Activated CD4-positive, alpha-beta T cell treated with anti-CD3 and anti-CD28 coated beads for 36 hours (primary cell): Measurements from ENCODE around the gene GSTCD. TPM values are rescaled to one million over a fixed set of nuclear protein-coding genes. Genes with fewer than 3 reads are reported as not detected.
"Not testable (repeated sequence)": the region's sequence is repeated elsewhere in the genome, so short reads cannot be mapped to it uniquely, and the experiment has no call there.

Source experiments
- ATAC-seq: fragments of 200-7000 bp; cut with Tn5 transposase; one replicate; pipeline ENCODE4 v1.10.0; 2021; ENCODE audit warnings: mild to moderate bottlenecking, moderate library complexity
- CTCF ChIA-PET: fragments of 350-600 bp; sonication (Branson Sonifier 250); formaldehyde crosslinking; loops from one replicate; lab custom pipeline; 2021; ENCODE audit warnings: antibody characterized with exemption; lab: Charles Lee
- POLR2A ChIA-PET: fragments of 350-600 bp; sonication (Branson Sonifier 250); formaldehyde crosslinking; loops from one replicate; lab custom pipeline; 2021; ENCODE audit warnings: antibody characterized with exemption, inconsistent platforms; lab: Charles Lee
- DNase-seq: peaks from one replicate; pipeline ENCODE4 v3.0.0-alpha.2; 2020
- H3K27ac Mint-ChIP-seq: one replicate; pipeline ENCODE4 v1.8.0; 2021; ENCODE audit warnings: mixed read lengths
- H3K27me3 Mint-ChIP-seq: one replicate; pipeline ENCODE4 v1.8.0; 2021; ENCODE audit warnings: mixed read lengths
- H3K36me3 Mint-ChIP-seq: one replicate; pipeline ENCODE4 v1.8.0; 2021; ENCODE audit warnings: low read depth, mixed read lengths
- H3K4me1 Mint-ChIP-seq: one replicate; pipeline ENCODE4 v1.8.0; 2021; ENCODE audit warnings: mixed read lengths
- H3K4me3 Mint-ChIP-seq: one replicate; pipeline ENCODE4 v1.8.0; 2021; ENCODE audit warnings: mild to moderate bottlenecking, moderate library complexity, mixed read lengths
- H3K9me3 Mint-ChIP-seq: one replicate; pipeline ENCODE4 v1.8.0; 2021; ENCODE audit warnings: low read depth, mixed read lengths
- intact Hi-C, 2 experiments: fragments of 100-400 bp; cut with DNase I in 1 of 2; cut with micrococcal nuclease in 1 of 2; formaldehyde crosslinking; loops; one replicate each; pipeline versions ENCODE4 v1.14.2 to v1.15.1; 2022 to 2024; cut with DNase I, micrococcal nuclease
- total RNA-seq, 2 experiments: library from RNA; stranded (reverse); gene quantifications; one replicate each; pipeline ENCODE4 v1.2.3, GENCODE V29; 2021

The GSTCD gene
- total RNA-seq, 2 experiments from 2014 or later = 16.1 to 16.3 TPM

DNA sequence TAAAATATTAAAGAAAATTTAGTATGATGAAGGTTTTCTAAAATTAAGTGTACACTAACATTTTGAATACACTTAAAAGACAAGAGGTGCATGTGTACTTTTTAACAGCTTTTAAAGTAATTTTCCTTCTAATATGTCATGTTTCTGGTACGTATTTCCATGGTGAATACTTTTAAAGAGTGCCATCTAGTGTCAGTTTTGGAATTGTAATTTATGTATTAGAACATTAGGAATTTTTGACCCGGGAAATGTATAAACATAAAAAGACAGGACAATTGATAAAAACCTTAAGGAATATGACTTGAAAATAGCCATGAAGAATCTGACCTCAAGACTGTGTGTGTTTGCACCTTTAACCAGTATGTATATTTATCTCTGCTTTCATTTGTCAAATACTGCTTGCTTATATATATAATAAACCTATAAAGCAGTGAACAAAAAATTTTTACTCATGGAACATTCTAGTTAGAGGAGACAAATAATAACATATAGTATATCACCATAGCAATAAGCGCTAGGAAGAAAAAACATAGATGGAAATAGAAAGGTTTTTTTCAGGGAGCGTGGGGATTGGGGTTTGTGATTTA is 7.2 kb downstream of the GSTCD start:
- peaks cover 11% of the 10 kb centered on the region for H3K4me1 Mint-ChIP-seq
- ATAC-seq = no peak
- ChIA-PET POLR2A (no interaction called here), CTCF (interaction anchor here (0.8 to 1.7 kb wide), 7 partner anchors 10 to 492 kb away, joined by 3 to 9 read pairs (median 4); no protein-coding TSS in a partner anchor)
- H3K27me3 Mint-ChIP-seq = no peaks in the 10 kb centered on the region
- no peaks in the 10 kb centered on the region for H3K9me3 Mint-ChIP-seq
- intact Hi-C loops = loop anchor here in 1 of 2 experiments (5.0 kb wide), 1 partner anchor 193 kb away; no protein-coding TSS in a partner anchor
- DNase-seq = no peak
- no peak overlapping the region for H3K27ac Mint-ChIP-seq
- peaks cover 11% of the 10 kb centered on the region for H3K36me3 Mint-ChIP-seq
- H3K4me3 Mint-ChIP-seq = no peak overlapping the region

DNA sequence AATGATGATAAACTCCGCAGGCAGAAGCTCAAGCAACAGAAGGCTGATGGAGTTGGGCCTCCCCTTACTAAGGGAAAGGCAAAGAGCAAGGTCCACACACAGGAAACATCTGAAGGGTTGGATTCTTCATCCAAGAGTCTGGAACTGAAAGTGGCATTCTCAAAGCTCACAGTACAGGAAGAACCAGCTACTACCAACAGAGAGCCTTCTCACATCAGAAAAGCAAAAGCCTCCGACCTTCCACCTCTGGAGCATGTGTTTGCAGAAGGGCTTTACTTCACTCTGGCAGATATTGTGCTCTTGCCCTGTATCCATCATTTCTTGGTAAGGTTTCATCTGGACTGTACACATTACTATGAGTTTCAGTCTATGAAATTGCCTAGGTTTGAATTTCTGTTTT is 10.6 kb downstream of the GSTCD start:
- intact Hi-C loops = loop anchor here in 1 of 2 experiments (5.0 kb wide), 1 partner anchor 197 kb away; no protein-coding TSS in a partner anchor
- DNase-seq (no peak), ATAC-seq (no peak)
- Mint-ChIP-seq H3K4me3 (no peak overlapping the region), H3K27me3 (no peaks in the 10 kb centered on the region), H3K36me3 (peaks cover 14% of the 10 kb centered on the region), H3K9me3 (no peaks in the 10 kb centered on the region), H3K27ac (no peak overlapping the region), H3K4me1 (peaks cover 3% of the 10 kb centered on the region)
- ChIA-PET CTCF (interaction anchor here (0.9 to 1.3 kb wide), 5 partner anchors 8 to 20 kb away, joined by 3 to 4 read pairs (median 4); partner anchors contain the start of genes GSTCD and INTS12), POLR2A (no interaction called here)

- Mint-ChIP-seq H3K36me3 (peaks cover 32% of the 10 kb centered on the region), H3K9me3 (no peaks in the 10 kb centered on the region), H3K27me3 (no peaks in the 10 kb centered on the region), H3K4me3 (no peak overlapping the region), H3K4me1 (no peaks in the 10 kb centered on the region), H3K27ac (no peak overlapping the region)
- no peak for DNase-seq
- no peak for ATAC-seq
- ChIA-PET POLR2A (no interaction called here), CTCF (no interaction called here)
- intact Hi-C loops = no loop called here
Observed at GRCh38 chr4:105725623-105726022, 17.0 kb downstream of the GSTCD start.

GRCh38 chr4:105729895-105730294 is 21.3 kb downstream of the GSTCD start:
- ATAC-seq, intact Hi-C loops, POLR2A ChIA-PET, H3K27me3 Mint-ChIP-seq, DNase-seq, H3K4me1 Mint-ChIP-seq, H3K27ac Mint-ChIP-seq, H3K4me3 Mint-ChIP-seq, CTCF ChIA-PET: not testable (repeated sequence)
- Mint-ChIP-seq H3K36me3 (peaks cover 62% of the 10 kb centered on the region), H3K9me3 (peaks cover 14% of the 10 kb centered on the region)

- H3K36me3 Mint-ChIP-seq = peaks cover 80% of the 10 kb centered on the region
- H3K27ac Mint-ChIP-seq, H3K4me3 Mint-ChIP-seq, intact Hi-C loops, H3K27me3 Mint-ChIP-seq, POLR2A ChIA-PET, DNase-seq, H3K4me1 Mint-ChIP-seq, ATAC-seq: not testable (repeated sequence)
- H3K9me3 Mint-ChIP-seq = peaks cover 31% of the 10 kb centered on the region
- CTCF ChIA-PET = interaction anchor here (0.7 kb wide), 1 partner anchor 78 kb away, joined by 3 read pairs; no protein-coding TSS in a partner anchor
Observed at GRCh38 chr4:105735217-105735616, 26.6 kb downstream of the GSTCD start.

- intact Hi-C loops = no loop called here
- Mint-ChIP-seq H3K27ac (no peak overlapping the region), H3K27me3 (no peaks in the 10 kb centered on the region), H3K36me3 (peaks cover 42% of the 10 kb centered on the region), H3K4me1 (no peaks in the 10 kb centered on the region), H3K4me3 (no peak overlapping the region), H3K9me3 (peaks cover 16% of the 10 kb centered on the region)
- CTCF ChIA-PET = interaction anchor here (2.1 kb wide), 1 partner anchor 26 kb away, joined by 4 read pairs; no protein-coding TSS in a partner anchor
- POLR2A ChIA-PET = no interaction called here
- ATAC-seq (no peak), DNase-seq (no peak)
Observed at GRCh38 chr4:105741548-105741947, 33.0 kb downstream of the GSTCD start.

- Mint-ChIP-seq H3K27ac (no peak overlapping the region), H3K9me3 (no peaks in the 10 kb centered on the region), H3K27me3 (no peaks in the 10 kb centered on the region), H3K36me3 (peaks cover 5% of the 10 kb centered on the region), H3K4me1 (no peaks in the 10 kb centered on the region), H3K4me3 (no peak overlapping the region)
- no peak for DNase-seq
- ATAC-seq = no peak
- POLR2A ChIA-PET = no interaction called here
- CTCF ChIA-PET = no interaction called here
- intact Hi-C loops = no loop called here
Observed at GRCh38 chr4:105748222-105748621, 39.6 kb downstream of the GSTCD start.

GRCh38 chr4:105751718-105752299 is 43.2 kb downstream of the GSTCD start:
- DNase-seq (no peak), ATAC-seq (no peak)
- H3K36me3 Mint-ChIP-seq = peaks cover 2% of the 10 kb centered on the region
- ChIA-PET CTCF (no interaction called here), POLR2A (no interaction called here)
- no peak overlapping the region for H3K4me3 Mint-ChIP-seq
- intact Hi-C loops = no loop called here
- H3K27ac Mint-ChIP-seq = no peak overlapping the region
- no peaks in the 10 kb centered on the region for H3K9me3 Mint-ChIP-seq
- H3K4me1 Mint-ChIP-seq = peaks cover 2% of the 10 kb centered on the region
- H3K27me3 Mint-ChIP-seq = no peaks in the 10 kb centered on the region

DNA sequence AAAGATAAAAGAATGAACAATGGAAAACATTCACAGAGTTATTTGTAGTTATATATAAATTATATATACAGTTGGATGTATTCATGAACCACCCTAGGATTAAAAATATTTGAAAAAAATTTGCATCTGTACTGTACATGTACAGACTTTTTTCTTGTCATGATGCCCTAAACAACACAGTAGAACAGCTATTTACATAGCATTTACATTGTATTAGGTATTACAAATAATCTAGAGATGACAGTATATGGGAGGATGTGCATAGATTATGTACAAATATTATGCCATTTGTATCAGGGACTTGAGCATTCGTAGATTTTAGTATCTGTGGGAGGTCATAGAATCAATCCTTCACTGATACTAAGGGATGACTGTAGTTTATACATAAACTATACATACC is 44.8 kb downstream of the GSTCD start:
- Mint-ChIP-seq H3K4me1 (peaks cover 2% of the 10 kb centered on the region), H3K4me3 (no peak overlapping the region), H3K9me3 (no peaks in the 10 kb centered on the region), H3K36me3 (peaks cover 2% of the 10 kb centered on the region), H3K27ac (no peak overlapping the region), H3K27me3 (no peaks in the 10 kb centered on the region)
- intact Hi-C loops = no loop called here
- ChIA-PET POLR2A (no interaction called here), CTCF (interaction anchor here (0.6 kb wide), 1 partner anchor 23 kb away, joined by 5 read pairs; no protein-coding TSS in a partner anchor)
- DNase-seq = no peak
- ATAC-seq = no peak

GRCh38 chr4:105755375-105755774 is 46.8 kb downstream of the GSTCD start:
- Mint-ChIP-seq H3K36me3 (peaks cover 2% of the 10 kb centered on the region), H3K27ac (no peak overlapping the region), H3K9me3 (no peaks in the 10 kb centered on the region), H3K27me3 (no peaks in the 10 kb centered on the region), H3K4me3 (no peak overlapping the region), H3K4me1 (peaks cover 2% of the 10 kb centered on the region)
- CTCF ChIA-PET = no interaction called here
- POLR2A ChIA-PET = no interaction called here
- intact Hi-C loops = no loop called here
- ATAC-seq (no peak), DNase-seq (no peak)

DNA sequence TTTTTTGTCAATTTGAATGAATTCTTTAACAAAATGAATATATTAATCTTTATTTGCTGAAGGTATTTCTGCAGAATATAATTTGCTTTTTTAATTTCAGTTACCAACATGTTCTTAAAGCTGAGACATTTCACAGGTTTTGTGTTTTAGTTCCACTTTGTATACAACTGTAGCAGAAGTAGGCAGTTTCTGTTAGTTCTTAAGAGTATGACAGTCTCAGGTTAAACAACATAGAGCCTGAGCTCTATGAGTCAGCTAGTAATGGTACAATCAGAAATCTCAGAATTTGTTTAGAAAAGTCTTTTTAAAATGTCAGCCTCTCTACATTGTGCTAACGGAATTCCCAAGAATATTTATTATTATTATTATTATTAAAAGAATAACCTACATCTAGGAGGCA is 50.4 kb downstream of the GSTCD start:
- POLR2A ChIA-PET = no interaction called here
- intact Hi-C loops = no loop called here
- Mint-ChIP-seq H3K27me3 (no peaks in the 10 kb centered on the region), H3K4me3 (no peak overlapping the region), H3K4me1 (peaks cover 2% of the 10 kb centered on the region), H3K36me3 (peaks cover 2% of the 10 kb centered on the region), H3K9me3 (no peaks in the 10 kb centered on the region), H3K27ac (no peak overlapping the region)
- CTCF ChIA-PET = interaction anchor here (0.6 to 1.3 kb wide), 2 partner anchors 9 to 408 kb away, joined by 3 read pairs; no protein-coding TSS in a partner anchor
- no peak for ATAC-seq
- no peak for DNase-seq
